ENCODE results near the gene IFIH1.

The IFIH1 gene

GRCh38 chr2:162318328-162319180, at the start of gene IFIH1:
Gene IFIH1 (minus strand): TSS chr2:162318684. CDS start chr2:162318307, 377 bp downstream.
- peak; percentile 32 to 45 for DNase-seq (ENCODE audit: low read depth in 2 of 2)

GRCh38 chr2:162365392-162365791, 46.9 kb upstream of the IFIH1 start:
- no peak for DNase-seq (ENCODE audit: low read depth in 2 of 2)

DNA sequence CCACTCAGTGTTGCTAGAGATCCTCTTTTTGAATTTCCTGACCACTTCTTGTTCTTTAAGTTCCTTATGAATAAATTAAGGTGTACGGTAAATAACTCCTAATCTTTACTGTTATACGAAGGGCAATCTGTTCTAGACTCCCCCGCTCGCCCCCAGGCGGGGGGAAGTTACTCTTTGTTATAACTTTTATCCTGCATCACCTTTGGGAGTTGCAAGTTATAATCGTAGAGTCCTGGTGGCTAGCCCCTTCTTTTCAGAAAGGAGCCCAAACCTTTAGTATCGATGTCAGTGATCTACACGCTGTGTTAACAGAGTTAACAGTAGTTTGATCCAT, 26.1 kb upstream of the IFIH1 start:
- DNase-seq (ENCODE audit: low read depth in 2 of 2), result no peak

- DNase-seq (ENCODE audit: low read depth in 2 of 2), result peak; percentile 88 to 97
Observed at GRCh38 chr2:162343824-162344616, 25.5 kb upstream of the IFIH1 start, which contains the start of gene GCA. Gene GCA (plus strand): TSS chr2:162344132. CDS start chr2:162344249, 117 bp downstream.

- no peak for DNase-seq (ENCODE audit: low read depth in 2 of 2)
Observed at GRCh38 chr2:162343492-162343823, 25.0 kb upstream of the IFIH1 start.

DNA sequence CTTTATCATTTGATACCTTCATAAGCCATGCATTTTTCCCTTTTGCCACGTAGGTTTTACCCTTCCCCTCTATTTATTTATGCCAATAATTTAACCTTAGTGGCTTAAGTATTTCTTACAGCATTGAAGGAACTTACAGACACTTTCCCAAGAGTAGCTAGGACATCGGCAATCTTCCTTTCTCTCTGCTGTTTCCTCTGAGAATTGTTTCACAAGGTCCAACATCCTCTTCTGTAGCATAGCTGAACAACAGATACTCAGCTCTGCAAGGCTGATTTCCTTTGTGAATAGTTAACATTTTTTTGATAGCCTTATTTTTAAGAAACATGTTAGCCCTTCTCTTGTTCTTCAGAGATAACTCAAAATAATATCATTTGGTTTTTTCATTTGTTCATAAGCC, 24.4 kb upstream of the IFIH1 start:
- DNase-seq (ENCODE audit: low read depth in 2 of 2), result no peak

- no peak for DNase-seq (ENCODE audit: low read depth in 2 of 2)
Observed at GRCh38 chr2:162342321-162342720, 23.8 kb upstream of the IFIH1 start.

DNA sequence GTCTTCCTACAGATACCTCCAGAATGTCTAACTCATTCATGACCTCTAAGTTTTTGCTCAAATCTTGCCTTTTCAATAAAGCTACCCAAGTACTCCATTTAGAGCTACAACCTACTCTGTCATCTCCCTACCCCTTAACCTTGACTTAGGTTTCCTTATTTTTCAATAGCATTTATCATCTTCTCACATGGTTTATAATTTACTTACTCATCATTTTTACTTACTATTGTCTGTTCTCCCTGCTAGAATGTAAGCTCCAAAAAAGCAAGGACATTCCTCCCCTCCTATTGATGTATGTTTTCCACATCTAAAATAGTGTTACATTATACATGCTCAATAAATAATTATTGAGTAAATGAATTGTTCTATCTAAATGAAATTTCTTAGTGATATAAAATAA, 22.3 kb upstream of the IFIH1 start:
- DNase-seq (ENCODE audit: low read depth in 2 of 2), result no peak

- no peak for DNase-seq (ENCODE audit: low read depth in 2 of 2)
Observed at GRCh38 chr2:162337868-162338267, 19.4 kb upstream of the IFIH1 start.

DNA sequence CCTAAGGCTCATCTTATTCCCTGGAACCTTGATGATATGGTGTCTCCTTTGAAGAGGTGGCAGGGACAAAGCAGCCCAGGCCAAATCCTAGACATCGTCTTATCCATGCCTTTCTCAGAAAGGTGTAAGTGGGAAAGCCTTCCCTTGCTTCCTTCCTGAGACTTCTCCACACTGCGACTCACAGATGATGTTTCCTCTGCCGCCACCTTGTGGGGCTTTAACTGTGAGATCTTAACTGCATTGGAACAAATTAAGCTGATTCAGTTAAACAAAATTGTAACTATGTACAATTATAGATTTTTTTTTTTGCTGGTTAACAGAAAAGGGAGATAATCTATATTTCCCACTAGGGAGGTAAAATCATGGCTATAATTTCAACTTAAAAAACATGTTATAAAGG, 15.5 kb upstream of the IFIH1 start:
- no peak for DNase-seq (ENCODE audit: low read depth in 2 of 2)

DNA sequence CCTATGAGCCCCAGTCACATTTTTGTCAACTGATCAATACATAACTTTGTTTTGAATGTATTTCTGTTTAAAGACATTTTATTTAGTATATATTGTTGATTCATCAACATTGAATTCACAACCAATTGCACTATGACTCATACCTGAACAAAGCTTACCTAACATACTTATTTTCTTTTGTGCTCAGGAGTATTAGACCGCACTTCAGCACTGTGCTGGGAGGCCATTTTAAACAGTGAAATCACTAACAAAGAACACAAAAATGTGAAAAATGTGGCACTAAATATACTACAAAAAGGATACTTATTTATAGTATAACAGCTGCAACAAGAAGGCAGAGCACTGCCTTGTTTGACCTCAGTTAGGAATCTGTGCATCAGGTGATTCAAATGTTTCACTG, 12.4 kb upstream of the IFIH1 start:
- no peak for DNase-seq (ENCODE audit: low read depth in 2 of 2)

DNA sequence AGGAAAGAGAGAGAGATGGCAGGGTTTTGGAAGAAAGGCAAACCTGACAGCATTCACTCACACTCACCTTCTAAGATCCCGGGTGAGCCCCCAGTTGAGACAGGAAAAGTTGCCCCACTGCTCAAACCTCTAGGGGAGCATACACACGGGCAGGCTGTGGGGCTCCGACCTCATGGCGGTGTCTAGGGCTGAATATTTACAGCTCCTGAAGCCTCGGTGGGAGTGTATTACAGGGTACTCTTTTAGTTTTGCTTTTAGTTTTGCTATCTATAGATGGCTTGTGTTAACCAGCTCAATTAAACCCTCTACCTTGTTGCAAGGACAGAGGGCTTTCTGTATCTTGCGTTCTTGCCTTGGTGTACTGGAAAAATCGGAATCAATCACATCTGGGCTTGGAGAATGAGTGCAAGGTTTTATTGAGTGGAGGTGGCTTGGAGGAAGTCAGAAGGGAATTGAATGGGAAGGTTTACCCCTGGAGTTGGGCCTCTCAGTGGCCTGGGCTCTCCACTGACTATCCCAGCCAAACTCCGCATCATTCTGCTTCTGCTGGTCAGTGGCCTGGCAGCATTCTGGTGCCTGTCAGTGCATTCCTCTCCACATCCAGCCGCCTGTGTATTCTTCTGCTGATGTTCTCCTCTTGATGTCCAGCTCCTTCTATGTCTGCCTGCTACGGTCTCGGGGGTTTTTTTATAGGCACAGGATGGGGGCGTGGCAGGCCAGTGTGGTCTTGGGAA, 10.1 kb upstream of the IFIH1 start:
- DNase-seq (ENCODE audit: low read depth in 2 of 2), result no peak

GRCh38 chr2:162327806-162328205, 9.3 kb upstream of the IFIH1 start:
- no peak for DNase-seq (ENCODE audit: low read depth in 2 of 2)

- no peak for DNase-seq (ENCODE audit: low read depth in 2 of 2)
Observed at GRCh38 chr2:162327134-162327769, 8.8 kb upstream of the IFIH1 start.

DNA sequence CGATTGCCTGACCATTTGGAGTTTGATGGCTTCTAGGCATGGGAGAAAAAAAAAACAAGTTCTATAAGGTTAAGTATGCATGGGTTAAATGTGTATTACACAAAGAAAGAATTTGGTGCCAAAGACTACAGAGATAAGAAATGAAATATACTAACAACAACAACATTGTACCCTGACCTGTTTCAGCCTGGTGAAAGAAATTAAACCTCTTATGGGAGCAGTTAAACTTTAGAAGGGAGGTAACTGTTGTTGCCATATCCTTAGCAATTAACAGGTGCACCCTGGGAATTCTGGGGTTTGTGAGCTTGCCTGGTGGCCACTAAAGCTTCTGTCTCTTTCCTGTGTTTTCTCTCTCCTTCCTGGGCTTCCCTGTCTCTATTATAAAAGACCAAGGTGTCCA, 6.5 kb upstream of the IFIH1 start:
- DNase-seq (ENCODE audit: low read depth in 2 of 2), result no peak

DNA sequence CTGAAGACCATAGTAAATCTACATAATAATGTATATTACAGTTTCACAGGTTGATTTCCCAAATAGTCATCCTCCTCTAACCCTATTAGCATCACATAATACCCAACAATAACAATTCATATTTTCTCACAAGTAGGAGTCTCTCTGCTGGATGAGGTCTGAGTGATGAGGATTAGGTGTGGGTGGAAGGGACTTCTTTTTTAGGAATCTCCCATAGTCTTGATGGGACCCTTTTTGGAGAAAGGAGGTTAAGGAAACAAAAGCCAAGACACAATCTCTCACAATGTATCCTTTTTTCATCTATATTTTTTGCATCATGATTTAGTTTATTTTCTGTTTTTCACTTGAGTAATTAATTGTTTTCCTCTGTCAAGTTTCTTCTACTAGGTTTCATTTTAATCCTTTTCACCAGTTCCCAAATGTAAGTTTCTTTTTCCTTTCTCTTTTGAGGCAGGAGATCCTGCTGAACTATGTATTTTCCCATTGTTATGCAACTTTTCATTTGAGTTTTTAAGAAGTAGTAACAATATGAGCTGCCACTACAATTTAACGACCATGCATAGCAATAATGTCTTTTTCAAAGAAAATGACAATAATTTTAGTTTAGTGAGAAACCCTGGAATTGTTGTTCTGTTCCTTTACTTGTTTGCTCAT, 2.5 kb upstream of the IFIH1 start:
- DNase-seq (ENCODE audit: low read depth in 2 of 2), result no peak

GRCh38 chr2:162317861-162318327, 590 bp downstream of the IFIH1 start:
- DNase-seq (ENCODE audit: low read depth in 2 of 2), result no peak

- no peak for DNase-seq (ENCODE audit: low read depth in 2 of 2)
Observed at GRCh38 chr2:162317058-162317742, 1.3 kb downstream of the IFIH1 start.

DNA sequence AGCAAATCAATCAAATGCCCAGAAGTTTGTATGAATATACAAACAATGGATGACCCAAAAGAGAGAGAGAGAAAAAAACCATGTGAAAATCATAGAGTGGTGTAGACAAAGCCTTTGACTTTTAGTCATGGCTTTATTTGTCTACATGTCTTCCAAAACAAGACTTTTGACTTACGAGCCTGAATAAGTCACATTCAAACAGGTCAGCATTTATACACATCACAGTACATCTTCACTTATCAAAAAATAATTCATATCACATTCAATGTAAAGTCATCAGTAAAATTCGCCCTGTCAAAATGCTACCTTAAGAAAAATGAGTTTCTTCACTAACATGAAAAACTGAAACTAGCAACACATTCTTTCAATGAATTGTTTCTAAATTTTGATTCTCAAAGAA, 1.9 kb downstream of the IFIH1 start:
- DNase-seq (ENCODE audit: low read depth in 2 of 2), result no peak

DNA sequence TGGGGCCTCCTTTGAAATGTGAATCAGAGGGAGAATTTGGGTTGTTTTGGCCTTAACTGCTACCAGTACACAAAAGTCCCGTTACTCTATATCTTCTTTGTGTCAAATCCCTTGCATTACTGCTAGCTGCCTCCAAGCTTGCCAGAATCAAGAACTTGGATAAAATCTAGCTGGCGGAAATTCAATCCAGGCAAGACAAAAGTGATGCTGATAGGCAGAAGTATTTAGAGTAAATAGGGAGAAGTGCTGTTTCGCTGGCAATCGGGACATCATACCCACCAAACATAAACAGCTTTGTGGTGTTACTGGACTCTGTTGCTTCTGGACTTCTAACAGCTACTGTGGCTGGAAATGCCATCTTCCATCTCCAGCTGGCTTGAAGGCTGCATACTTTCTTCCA, 2.5 kb downstream of the IFIH1 start:
- DNase-seq (ENCODE audit: low read depth in 2 of 2), result no peak

GRCh38 chr2:162312853-162313252, 5.6 kb downstream of the IFIH1 start:
- DNase-seq (ENCODE audit: low read depth in 2 of 2), result no peak

All from stimulated activated CD4-positive, alpha-beta T cell treated with anti-CD3 and anti-CD28 coated beads, Interleukin-1b, Interleukin-23, amount 100 ng/mL, for 1 hour (primary cell).